Anterior cingulate cortex (tissue), 58 donors: ENCODE data around the gene TRIP12.
"Not testable (repeated sequence)": the region's sequence is repeated elsewhere in the genome, so short reads cannot be mapped to it uniquely, and the experiment has no call there.

Source experiments
- DNase-seq, 58 donors: peaks; one replicate each; lab custom pipeline; 2025; lab: John Stamatoyannopoulos, UW

The TRIP12 gene

GRCh38 chr2:229780856-229781773 lies 140.7 kb downstream of the TRIP12 start:
- peak in 3 of 58 donors; percentile 2 to 11 (median 3) for DNase-seq

DNA sequence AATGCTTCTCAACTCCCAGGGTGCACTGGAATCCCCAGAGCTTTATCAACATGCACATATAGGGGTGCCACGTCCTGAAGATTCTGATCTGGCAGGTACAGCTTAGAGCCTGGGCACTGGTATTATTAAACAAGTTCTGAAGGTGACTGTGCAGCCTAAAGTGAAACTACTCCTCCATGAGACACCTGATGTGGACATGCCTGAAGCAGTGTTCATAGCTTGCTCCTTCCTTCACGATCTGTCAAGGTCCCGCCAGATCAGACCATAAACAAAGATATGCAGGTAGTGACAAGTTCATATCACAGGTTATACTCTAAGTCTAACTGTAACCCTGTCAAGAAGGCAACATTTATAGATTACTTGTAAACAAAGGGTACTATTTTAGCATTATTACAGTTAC lies 142.2 kb downstream of the TRIP12 start:
- DNase-seq, result no peak

DNA sequence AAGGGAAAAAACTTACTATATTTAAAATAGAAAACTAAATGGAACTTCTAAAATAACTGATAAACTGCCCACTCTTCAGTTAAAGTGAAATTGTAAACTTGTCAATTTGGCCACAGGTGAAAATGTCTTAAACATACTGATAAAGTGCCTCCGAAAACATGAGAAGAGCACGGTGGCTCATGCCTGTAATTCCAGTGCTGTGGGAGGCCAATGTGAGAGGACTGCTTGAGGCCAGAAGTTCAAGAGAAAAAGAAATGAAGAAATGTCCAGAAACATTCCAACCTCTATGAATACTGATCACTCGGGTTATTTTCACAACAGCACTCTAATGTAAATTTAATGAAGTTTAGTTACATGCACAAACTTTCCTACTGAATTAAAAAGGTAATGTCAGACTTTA lies 144.1 kb downstream of the TRIP12 start:
- no peak for DNase-seq

DNA sequence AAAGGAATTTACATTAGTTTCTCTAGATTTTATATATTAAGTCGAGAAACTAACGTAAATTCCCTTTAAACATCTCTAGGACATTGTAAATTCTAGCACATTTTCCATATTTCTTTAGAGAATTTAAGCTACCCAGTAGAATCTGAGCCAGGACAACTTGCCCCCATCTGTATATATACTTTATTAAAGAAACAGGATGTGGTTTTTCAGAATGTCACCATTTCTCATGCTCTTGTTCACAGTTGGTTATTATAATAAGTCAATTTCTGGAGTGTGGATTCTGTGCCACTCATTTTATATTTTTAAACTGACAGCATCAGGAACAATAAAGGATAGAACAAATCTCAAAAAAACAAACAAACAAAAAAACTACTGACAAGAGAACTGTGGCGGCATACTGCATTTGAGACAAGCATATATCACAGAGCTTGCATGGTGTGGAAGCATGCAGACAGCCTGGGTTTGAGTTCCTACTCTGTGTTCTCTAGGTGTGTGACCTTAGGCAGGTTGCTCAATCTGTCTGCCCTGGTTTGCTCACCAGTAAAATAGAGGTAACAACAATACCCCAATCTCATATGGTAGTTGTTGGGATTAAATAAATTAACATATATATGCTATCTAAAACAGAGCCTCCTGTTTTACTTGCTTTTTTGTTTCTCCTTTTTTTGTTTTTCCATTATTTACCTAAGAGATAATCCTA lies 146.0 kb downstream of the TRIP12 start:
- DNase-seq, result no peak

- DNase-seq, result no peak
These were observed 147.6 kb downstream of the TRIP12 start for GRCh38 chr2:229774237-229774636.

DNA sequence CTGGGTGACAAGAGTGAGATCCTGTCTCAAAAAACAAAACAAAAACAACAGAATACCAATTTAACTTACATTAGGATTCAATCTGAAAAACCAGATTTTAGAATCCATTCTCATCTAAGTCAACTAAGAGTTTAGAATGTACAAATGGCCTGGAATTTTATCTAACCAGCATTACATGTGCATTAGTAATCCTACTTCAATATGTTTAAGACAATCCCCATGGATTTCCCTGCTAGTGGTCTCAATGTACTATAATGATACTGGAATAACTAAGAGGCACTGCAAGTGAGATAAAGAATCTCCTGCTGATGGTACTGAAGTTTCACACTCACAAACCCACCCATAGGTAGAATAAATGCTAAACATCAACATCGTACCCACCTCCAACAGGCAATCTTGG lies 153.6 kb downstream of the TRIP12 start:
- DNase-seq, result no peak

- DNase-seq, result no peak
These were observed 156.1 kb downstream of the TRIP12 start for GRCh38 chr2:229765721-229766120.

- DNase-seq, result no peak
These were observed 160.1 kb downstream of the TRIP12 start for GRCh38 chr2:229761663-229762062.

GRCh38 chr2:229757462-229757861 lies 164.3 kb downstream of the TRIP12 start:
- DNase-seq, result not testable (repeated sequence)

GRCh38 chr2:229752970-229753729 lies 168.7 kb downstream of the TRIP12 start:
- DNase-seq, result no peak

- DNase-seq, result no peak
These were observed 172.0 kb downstream of the TRIP12 start for GRCh38 chr2:229749779-229750178.

DNA sequence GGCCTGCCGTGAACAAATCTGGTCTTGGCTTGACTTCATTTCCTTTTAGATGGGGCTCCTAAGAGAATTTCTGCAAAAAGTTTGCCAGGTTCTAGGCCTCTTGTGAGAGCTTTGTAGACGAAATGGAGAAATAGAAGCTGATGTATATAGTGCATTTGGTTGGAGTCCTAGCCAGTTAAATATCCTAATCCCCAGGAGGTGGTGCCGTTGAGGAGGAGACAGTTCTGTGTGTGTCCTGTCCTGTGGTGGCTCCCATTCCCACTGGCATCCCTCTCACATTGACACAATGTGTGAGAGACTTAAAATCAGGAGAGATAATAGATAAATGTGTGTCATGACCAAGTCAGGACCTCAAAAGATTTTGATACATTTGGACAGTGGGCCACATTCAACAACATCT lies 172.9 kb downstream of the TRIP12 start:
- DNase-seq, result no peak

DNA sequence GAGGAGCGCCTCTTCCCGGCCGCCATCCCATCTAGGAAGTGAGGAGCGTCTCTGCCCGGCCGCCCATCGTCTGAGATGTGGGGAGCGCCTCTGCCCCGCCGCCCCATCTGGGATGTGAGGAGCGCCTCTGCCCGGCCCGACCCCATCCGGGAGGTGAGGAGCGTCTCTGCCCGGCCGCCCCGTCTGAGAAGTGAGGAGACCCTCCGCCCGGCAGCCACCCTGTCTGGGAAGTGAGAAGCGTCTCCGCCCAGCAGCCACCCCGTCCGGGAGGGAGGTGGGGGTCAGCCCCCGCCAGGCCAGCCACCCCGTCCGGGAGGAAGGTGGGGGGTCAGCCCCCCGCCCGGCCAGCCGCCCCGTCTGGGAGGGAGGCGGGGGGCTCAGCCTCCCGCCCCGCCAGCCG lies 179.1 kb downstream of the TRIP12 start:
- not testable (repeated sequence) for DNase-seq

DNA sequence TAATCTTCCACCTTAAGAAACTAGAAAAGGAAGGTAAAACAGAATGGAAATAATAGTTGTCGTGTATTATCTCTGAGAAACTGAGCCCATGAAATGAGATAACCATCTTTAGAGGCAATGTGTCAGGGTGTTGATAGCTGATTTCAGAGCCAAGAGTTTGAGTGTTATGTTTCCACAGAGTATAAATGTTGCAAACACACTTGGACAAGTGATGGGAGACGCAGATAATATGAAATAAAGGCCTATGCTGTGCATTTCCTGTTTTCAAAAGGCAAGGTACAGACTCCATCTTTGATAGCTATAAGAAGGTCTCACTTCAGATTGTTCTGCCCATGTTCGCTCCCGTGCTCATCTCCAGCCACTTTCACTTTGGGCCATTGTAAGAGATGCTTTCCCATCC lies 181.5 kb downstream of the TRIP12 start:
- DNase-seq, result no peak

DNA sequence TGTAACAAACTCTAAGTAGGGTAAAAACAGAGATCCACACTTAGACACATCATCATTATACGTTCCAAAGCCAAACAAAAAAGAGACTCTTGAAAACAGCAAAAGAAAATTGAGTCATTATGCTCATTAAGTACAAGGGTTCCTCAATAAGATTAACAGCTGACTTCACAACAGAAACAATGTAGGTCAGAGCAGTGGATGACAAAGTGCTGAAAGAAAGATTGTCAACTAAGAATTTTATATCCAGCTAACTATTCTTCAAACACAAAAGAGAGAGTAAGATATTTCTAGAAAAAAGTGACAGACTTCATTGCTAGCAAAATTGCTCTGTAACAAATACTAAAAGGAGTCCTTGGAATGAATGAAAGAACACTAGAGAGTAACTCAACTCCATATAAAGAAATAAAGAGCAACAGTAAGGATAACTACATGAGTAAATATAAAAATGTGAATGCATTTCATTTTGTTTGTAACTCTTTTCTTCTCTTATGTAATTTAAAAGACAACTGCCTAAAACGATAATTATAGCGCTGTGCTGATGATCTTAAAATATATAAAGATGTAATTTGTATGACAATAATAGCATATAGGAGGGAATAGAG lies 183.7 kb downstream of the TRIP12 start:
- DNase-seq, result no peak

GRCh38 chr2:229734410-229734809 lies 187.4 kb downstream of the TRIP12 start:
- DNase-seq, result no peak

- DNase-seq, result no peak
These were observed 188.1 kb downstream of the TRIP12 start for GRCh38 chr2:229733611-229734245.

DNA sequence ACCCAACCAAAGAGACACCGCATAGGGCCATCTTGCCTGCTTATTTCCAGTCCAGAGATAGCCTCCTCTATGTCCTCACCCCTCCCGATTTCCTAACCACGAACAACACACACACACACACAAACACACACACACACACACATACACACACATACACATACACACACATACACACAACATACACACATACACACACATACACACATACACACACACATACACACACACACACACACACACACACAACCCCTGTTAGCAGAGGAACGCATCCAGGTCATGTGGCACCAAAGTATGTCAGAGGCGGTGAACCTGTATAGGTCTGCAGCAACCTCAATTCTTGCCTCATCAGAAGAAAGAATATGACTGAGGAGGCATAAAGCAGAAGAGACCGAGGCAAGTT lies 188.9 kb downstream of the TRIP12 start:
- DNase-seq, result no peak

DNA sequence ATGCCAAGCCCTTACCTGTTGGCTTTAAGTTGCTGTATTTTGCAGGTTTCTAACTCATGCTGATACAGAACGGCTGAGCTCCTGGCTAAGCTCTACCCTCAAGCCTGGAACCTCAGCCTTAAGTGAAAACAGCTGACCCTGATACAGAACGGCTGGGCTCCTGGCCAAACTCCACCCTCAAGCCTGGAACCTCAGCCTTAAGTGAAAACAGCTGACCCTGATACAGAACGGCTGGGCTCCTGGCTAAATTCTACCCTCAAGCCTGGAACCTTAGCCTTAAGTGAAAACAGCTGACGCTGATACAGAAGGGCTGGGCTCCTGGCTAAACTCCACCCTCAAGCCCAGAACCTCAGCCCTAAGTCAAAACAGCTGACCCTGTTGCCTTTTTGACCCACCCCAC lies 189.9 kb downstream of the TRIP12 start:
- no peak for DNase-seq

DNA sequence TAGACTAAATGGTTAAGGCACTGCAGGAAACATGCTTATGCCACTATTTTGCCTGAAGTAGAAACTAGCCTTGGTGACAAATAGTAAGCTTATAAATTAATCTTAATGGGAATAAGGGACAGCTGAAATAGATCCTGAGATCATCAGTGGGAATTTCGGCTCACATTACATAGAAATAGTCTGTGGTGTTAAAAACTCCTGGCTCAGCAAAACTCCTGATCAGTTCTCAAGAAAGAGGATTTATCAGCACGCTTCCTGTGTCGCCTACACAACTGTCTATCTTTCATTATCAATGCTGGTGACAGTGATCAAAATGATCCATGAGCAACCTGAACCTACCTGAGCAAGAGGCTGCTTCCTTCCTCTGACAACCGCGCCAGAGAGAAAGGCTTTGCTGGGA lies 190.4 kb downstream of the TRIP12 start:
- DNase-seq, result no peak
